SW 1271 (cell line): ENCODE data around the gene SLC9A1.
"Not testable (repeated sequence)": the region's sequence is repeated elsewhere in the genome, so short reads cannot be mapped to it uniquely, and the experiment has no call there.

Experiments used
- DNase-seq, 2 experiments: peaks; one replicate each; lab custom pipeline; 2025; lab: John Stamatoyannopoulos, UW

SLC9A1 gene

GRCh38 chr1:27132624-27133023 lies 22.3 kb downstream of the SLC9A1 start:
- DNase-seq: no peak

- no peak for DNase-seq
These were observed 22.8 kb downstream of the SLC9A1 start for GRCh38 chr1:27132147-27132546.

GRCh38 chr1:27130798-27131197 lies 24.1 kb downstream of the SLC9A1 start:
- no peak for DNase-seq

GRCh38 chr1:27129225-27129624 lies 25.7 kb downstream of the SLC9A1 start:
- no peak for DNase-seq

- DNase-seq: no peak
These were observed 27.5 kb downstream of the SLC9A1 start for GRCh38 chr1:27127419-27127818.

- DNase-seq: no peak
These were observed 28.5 kb downstream of the SLC9A1 start for GRCh38 chr1:27126391-27126790.

GRCh38 chr1:27125125-27125524 lies 29.8 kb downstream of the SLC9A1 start:
- not testable (repeated sequence) for DNase-seq

- DNase-seq: no peak
These were observed 30.5 kb downstream of the SLC9A1 start for GRCh38 chr1:27124405-27124804.

- DNase-seq: peak; percentile 37 to 56
These were observed 32.3 kb downstream of the SLC9A1 start for GRCh38 chr1:27122652-27123051.

- DNase-seq: no peak
These were observed 34.1 kb downstream of the SLC9A1 start for GRCh38 chr1:27120854-27121253.

- DNase-seq: no peak
These were observed 36.6 kb downstream of the SLC9A1 start for GRCh38 chr1:27118440-27118689.

GRCh38 chr1:27117733-27118439 lies 37.0 kb downstream of the SLC9A1 start:
- no peak for DNase-seq

GRCh38 chr1:27116697-27117096 lies 38.2 kb downstream of the SLC9A1 start:
- DNase-seq: no peak

- DNase-seq: no peak
These were observed 38.7 kb downstream of the SLC9A1 start for GRCh38 chr1:27116232-27116631.

- no peak for DNase-seq
These were observed 40.4 kb downstream of the SLC9A1 start for GRCh38 chr1:27114546-27114945.

- DNase-seq: no peak
These were observed 41.1 kb downstream of the SLC9A1 start for GRCh38 chr1:27113861-27114260.

- DNase-seq: peak; percentile 89 to 91
These were observed 43.0 kb downstream of the SLC9A1 start for GRCh38 chr1:27111626-27112573.

- DNase-seq: no peak
These were observed 45.7 kb downstream of the SLC9A1 start for GRCh38 chr1:27109103-27109822.

GRCh38 chr1:27108588-27108987 lies 46.3 kb downstream of the SLC9A1 start:
- DNase-seq: no peak

- DNase-seq: no peak
These were observed 48.2 kb downstream of the SLC9A1 start for GRCh38 chr1:27106561-27107323.

GRCh38 chr1:27105018-27105417 lies 49.9 kb downstream of the SLC9A1 start:
- DNase-seq: no peak

- DNase-seq: no peak
These were observed 51.4 kb downstream of the SLC9A1 start for GRCh38 chr1:27103498-27103897.
